Peyer's patch (tissue), 4 donors: ENCODE results near the gene MAML1.

ENCODE experiments used
- POLR2A ChIP-seq, 2 donors: fragments of 450-650 bp; IDR thresholded peaks; one replicate each; pipeline ENCODE4 v1.5.1; 2017; ENCODE audit warnings: antibody characterized with exemption in 2 of 2, mild to moderate bottlenecking in 2 of 2, moderate library complexity in 2 of 2
- TF ChIP-seq, protein P1 (sequence below), 6 experiments: fragments of 450-650 bp in 4 of 6; fragments of 200-600 bp in 2 of 6; sonication (generic) in 1 of 6; IDR thresholded peaks; one replicate each; pipeline ENCODE4 v1.5.1; 2017 to 2019; ENCODE audit warnings: antibody characterized with exemption in 6 of 6, mild to moderate bottlenecking in 3 of 6, moderate library complexity in 1 of 6

DNA sequence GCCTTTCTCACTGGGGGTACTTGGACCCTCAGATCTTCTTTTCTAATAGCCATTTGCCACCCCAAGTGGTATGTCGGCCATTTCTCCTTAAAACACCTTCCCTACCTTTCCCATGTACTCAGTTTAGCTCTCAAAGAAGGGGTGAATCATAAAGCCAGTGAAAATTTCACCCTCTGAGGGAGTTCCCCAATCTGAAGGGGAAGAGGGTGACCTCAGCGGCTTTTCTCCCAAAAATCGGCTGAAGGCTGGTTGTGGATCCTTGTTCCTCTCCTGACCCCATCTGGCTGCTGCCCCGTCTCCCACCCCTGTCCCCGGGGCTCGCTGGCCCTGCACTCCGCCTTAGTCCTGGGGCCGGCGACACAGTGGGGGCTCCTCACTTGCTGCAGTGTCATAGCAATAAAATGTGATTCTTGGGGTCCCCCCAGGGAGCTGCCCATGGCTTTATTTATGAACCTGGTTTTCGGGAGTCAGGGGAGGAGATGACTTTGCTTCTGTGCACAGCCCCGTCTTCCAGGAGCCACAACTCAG, 43.9 kb downstream of the MAML1 start:
- TF ChIP-seq, protein P1, sequence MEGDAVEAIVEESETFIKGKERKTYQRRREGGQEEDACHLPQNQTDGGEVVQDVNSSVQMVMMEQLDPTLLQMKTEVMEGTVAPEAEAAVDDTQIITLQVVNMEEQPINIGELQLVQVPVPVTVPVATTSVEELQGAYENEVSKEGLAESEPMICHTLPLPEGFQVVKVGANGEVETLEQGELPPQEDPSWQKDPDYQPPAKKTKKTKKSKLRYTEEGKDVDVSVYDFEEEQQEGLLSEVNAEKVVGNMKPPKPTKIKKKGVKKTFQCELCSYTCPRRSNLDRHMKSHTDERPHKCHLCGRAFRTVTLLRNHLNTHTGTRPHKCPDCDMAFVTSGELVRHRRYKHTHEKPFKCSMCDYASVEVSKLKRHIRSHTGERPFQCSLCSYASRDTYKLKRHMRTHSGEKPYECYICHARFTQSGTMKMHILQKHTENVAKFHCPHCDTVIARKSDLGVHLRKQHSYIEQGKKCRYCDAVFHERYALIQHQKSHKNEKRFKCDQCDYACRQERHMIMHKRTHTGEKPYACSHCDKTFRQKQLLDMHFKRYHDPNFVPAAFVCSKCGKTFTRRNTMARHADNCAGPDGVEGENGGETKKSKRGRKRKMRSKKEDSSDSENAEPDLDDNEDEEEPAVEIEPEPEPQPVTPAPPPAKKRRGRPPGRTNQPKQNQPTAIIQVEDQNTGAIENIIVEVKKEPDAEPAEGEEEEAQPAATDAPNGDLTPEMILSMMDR (IDR thresholded peaks at IDR 0.05) = no peak
- TF ChIP-seq POLR2A (IDR thresholded peaks at IDR 0.05) = no peak
